NCI-H1436 treated with DMSO at 0.1 percent for 48 hours (cell line): ENCODE measurements around the gene MRPL20.
"Not testable (repeated sequence)": the region's sequence is repeated elsewhere in the genome, so short reads cannot be mapped to it uniquely, and the experiment has no call there.

Experiments used
- DNase-seq: peaks from one replicate; lab custom pipeline; 2025; lab: John Stamatoyannopoulos, UW

Gene MRPL20

DNA sequence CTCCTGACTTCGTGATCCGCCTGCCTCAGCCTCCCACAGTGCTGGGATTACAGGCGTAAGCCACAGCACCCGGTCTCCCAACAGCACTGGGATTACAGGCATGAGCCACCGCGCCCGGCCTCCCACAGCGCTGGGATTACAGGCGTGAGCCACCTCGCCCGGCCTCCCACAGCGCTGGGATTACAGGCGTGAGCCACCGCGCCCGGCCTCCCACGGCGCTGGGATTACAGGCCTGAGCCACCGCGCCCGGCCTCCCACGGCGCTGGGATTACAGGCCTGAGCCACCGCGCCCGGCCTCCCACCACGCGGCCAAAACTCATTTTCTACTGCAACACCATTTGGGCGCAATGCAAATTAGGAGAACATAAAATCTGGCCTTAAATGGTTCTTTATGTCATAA lies 21.8 kb downstream of the MRPL20 start:
- not testable (repeated sequence) for DNase-seq

DNA sequence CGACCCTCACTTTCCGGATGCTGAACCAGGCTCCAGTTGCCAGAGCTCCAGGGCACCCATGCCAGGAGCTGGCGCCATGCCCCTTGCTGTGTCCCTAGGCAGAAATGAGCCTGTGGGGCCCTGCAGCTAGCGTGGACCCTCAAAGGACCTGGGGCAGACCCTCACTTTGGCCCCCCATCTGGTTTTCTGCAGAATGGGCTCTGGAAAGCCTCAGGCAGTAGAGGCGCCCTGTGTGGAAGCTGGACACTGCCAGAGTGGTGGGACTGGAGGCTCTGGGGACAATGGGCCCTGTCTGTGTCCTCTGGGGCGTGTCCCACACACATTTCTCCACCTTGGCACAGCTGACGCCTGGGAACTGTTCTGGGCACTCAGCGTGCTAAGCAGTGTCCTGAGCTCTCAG lies 25.8 kb downstream of the MRPL20 start:
- no peak for DNase-seq

GRCh38 chr1:1380860-1381259 lies 26.2 kb downstream of the MRPL20 start:
- DNase-seq = no peak

DNA sequence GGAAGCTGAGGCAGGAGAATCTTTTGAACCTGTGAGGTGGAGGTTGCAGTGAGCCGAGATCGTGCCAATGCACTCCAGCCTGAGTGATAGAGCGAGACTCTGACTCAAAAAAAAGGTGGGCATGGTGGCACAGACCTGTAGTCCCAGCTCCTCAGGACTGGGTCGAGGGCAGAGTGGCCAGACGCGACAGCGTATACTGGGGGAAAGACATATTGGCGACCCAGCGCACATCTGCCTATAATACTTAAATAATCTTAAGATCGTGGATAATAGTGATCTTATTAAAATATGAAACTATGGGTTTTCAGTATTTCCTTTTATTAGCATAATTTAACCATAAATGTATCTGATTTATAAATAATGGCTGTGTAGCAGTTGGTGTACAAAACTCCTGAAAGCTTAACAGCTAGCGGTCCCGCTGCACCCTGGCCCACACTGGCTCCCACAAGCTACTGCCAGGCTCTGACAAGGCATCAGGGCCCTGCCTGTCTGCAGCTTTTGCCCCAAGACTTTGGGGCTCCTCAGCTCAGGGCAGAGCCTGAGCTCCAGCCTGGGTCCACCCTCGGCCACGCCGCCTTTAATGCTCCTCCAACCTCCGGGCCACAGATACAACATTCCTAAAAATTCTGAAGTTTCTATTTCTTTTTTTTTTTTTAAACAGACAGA lies 29.4 kb downstream of the MRPL20 start:
- no peak for DNase-seq

DNA sequence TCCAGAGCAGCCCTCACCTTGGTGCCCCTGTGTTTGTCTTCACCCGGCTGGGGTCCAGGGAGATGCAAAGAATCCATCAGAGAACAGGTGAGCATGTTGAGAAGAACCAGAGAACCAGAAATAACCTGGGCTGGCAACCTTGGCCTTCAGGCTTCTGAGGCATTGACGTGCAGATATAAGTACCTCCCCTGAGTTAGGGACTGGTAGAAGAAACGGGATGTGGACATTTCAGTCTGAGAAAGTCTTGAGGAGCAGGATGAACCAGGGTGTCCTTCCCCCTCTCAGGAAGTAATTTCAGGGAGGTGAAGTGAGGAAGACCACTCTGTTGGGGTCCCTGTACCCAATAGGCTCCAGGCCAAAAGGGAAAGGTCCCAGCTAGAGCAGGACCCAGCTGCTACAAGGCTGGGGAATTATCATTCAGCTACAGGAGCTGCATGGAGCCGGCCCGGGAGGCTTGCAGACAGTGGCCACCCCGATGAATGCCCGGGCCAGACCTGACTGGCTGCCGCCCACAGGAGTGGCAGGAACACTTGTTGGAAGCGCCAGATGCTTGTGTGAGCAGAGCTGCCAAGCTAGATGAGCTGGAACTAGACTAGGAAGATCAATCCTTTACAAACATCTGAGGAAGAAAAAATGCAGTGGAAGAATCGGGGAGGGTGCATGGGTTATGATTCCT lies 30.4 kb downstream of the MRPL20 start:
- DNase-seq = no peak

GRCh38 chr1:1374929-1375662 lies 32.0 kb downstream of the MRPL20 start, which contains the start of gene AURKAIP1:
TSS of gene AURKAIP1 (minus strand) at chr1:1375207. CDS start at chr1:1374756, 451 bp downstream.
- DNase-seq = peak; percentile 94

DNA sequence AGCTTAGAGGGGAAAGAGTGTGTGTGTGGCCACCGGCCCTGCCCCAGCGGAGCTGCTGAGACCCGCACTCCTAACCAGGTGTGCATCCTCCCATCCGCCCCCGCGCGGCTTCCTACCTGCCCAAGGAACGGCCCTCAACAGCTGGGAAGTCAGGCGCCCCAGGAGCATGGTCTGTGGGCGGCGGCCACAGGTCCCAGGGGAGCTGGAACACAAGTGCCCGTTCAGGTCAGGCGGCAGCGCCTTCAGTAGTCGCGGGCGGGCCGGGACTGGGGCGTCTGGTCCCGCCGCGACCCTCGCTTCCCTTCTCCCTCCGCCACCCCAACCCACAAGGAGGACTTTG lies 32.5 kb downstream of the MRPL20 start:
- DNase-seq = no peak

GRCh38 chr1:1373815-1374588 lies 33.1 kb downstream of the MRPL20 start:
- no peak for DNase-seq

GRCh38 chr1:1373051-1373814 lies 33.9 kb downstream of the MRPL20 start:
- no peak for DNase-seq

DNA sequence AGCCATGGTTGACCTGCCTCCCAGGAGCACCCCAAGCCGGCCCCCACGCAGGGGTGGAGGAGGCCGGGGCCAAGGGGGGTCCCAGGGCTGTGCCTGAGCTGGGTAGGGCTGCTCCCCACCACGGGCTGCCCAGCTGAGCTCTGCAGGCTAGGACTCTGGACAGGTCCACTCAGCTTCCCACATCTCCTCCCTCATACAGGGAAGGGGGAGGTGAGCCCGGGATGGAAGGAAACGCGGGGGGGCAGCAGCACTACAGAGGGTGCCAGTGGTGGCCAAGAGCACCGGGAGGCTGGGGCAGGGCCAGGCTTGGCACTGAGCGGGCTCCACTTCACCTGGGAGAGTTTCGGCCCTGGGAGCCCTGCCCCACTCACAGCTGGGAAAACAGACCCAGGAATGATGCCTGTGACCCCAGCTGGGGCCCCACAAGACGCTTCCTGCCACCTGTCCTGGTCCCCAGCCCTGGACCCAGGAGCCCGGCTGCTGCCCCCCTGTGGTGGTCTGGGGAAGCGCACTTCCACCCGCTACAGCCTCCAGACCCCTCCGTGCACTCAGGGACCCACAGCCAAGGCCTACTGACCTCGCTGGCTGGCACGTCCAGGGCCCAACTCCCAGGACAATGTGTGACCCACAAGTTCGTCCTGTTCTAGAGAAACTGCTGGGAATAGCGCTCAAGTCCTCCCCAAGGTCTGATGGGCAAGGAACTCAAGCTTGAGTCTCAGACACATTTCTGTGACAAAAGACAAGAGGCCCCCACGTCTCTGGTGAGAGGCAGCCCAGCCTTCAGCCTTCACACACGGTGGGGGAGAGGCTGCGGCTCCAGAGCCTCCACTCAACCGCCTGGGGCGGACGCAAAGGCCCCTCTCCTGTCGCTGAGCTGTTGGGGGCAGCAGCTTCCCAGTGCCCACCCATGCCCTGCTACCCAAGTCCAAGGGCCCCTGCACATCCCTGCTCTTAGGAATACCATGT lies 35.1 kb downstream of the MRPL20 start:
- DNase-seq = no peak

GRCh38 chr1:1371364-1371745 lies 35.7 kb downstream of the MRPL20 start:
- no peak for DNase-seq

DNA sequence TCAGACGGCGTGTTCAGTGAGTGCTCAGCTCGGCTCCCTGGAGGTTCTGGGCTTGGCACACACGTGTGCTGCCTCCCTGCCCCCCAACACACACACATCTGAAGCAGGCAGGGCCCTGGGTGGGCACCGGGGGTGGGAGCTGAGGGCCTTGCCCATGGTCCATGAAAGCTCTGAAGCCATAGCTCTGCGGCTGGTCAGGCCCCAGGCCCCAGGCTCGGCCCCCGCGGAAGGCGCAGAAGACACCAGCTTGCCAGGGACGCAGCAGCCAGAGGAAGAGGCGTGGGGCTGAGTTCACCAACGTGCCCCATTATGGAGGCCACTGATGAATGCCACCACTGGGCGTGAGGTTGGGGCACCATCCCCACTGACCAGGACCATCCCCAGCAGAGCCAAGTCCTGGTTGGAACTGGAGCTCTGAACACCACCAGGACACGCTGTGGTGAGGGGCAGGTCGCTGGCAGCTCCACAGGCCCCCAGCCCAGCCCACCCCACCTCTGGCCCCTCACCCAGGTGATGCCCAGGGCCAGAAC lies 36.3 kb downstream of the MRPL20 start:
- DNase-seq = no peak

- not testable (repeated sequence) for DNase-seq
Measured at GRCh38 chr1:1370094-1370493, 37.0 kb downstream of the MRPL20 start.

- no peak for DNase-seq
Measured at GRCh38 chr1:1367315-1367714, 39.8 kb downstream of the MRPL20 start.

DNA sequence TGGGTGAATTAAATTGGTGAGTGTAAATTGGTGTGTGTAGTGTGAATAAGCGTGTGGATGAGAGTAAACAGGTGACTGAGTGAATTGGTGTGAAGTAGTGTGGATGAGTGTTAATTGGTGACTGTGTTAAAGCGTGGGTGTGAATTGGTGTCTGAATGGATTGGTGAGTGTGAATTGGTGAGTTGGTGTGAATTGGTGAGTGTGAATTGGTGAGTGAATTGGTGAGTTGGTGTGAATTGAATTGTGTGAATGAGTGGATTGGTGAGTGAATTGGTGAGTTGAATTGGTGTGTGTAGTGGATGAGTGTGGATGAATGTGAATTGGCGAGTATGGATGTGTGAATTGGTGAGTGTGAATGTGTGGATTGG lies 40.4 kb downstream of the MRPL20 start:
- DNase-seq = no peak

DNA sequence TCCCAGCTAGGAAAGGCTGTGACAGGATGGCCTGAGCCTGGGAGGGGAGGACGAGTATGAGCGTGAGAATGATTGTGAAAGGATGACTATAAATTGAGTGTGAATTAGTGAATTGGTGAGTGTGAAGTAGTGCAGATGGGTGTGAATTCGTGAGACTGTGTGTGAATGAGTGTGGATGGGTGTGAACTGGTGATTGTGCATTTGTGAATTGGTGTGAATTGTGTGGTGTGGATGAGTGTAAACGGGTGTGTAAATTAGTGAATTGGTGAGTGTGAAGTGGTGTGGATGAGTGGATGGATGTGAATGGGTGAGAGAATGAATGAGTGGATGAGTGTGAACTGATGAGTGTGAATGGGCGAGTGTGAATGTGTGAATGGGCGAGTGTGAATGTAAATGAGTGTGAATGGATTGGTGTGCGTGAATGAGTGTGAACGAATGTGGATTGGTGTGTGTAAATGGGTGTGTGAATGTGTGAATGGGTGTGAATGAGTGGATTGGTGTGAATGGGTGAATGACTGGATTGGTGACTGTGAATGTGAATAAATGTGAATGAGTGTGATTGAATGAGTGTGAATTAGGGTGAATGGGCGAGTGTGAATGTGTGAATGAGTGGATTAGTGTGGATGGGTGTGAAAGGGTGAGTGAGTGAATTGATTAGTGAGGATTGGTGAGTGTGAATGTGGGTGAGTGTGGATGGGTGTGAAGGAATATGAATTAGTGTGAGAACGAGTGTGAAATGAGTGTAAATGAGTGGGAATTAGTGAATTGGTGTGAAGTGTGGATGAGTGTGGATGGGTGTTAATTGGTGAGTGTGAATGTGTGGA lies 41.0 kb downstream of the MRPL20 start:
- DNase-seq = no peak

GRCh38 chr1:1364266-1364665 lies 42.8 kb downstream of the MRPL20 start:
- DNase-seq = no peak

- DNase-seq = no peak
Measured at GRCh38 chr1:1361982-1362423, 45.1 kb downstream of the MRPL20 start.

DNA sequence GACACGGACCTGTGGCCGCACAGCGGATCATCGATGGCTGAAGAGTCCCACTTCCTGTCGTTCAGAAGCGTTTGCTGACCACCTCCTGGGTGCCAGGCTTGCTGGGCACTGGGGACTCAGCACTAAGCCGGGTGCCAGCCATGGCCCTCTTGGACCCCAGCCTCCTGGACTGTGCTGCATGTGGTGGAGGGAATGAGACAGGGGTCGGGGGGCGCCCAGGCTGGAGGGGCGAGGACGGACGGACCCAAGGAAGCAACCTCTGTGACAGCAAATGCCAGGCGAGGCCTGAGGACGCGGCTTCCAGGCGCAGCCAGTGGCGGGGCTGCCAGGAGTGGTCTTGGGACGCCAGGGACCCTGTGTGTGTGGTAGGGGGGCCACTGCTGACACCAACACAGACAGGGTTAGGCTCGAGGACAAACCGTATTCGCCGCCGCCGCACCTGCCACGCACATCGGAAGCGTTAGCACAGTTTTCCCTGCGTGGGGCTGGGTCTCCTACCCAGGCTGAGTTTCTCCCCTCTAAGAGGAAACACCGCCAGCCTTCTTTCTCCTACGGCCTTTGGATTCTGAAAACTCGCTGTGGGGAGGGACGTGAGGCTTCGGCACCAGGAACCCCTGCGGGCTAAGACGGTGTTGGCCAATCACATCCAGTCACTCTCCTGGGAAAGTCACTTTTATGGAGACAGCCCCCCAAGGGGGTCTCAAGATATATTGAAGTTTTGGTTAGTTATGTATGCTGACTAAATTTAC lies 45.7 kb downstream of the MRPL20 start:
- no peak for DNase-seq
